ENCODE results near the gene FOXRED1. TPM values are rescaled to one million over a fixed set of nuclear protein-coding genes. Genes with fewer than 3 reads are reported as not detected.

Gene FOXRED1
- total RNA-seq, 1 donor from 2014 or later, result 28.1 TPM

DNA sequence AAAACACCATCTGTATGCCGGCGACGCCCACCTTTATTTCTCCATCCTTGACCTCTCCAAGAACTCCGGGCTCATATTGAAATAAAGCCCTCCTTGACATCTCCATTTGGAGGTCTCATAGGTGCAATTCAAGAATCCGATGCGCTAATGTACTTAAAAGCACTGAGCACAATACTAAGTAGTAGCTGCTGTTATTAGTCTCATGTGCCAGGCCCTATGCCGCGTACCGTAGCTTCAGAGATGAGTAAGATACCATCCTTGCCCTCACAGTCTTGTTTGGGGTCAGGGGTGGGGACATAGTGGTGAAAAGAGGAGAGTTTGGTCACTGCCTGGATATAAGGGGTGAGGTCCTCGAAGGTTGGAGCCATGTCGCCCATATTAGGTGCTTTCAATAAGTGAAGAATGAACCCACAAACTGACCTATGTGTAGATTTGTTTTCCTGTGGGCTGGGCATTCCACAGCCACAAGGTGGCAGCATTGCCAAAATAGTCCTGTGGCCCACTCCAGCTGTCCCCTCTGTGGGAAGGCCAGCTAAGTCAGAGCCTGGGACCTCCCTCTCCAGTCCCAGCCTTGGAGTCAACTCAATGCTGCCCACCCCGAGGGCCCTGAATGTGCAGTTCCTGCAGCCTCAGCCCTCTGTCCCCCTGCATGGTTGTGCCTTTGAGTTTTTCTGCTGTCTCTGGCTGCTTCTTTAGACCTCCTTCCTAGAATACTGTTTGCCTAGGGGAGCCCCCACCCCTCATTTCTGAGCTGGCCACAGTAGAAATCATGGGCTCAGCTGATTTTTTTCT lies 41.4 kb downstream of the FOXRED1 start:
- peak; percentile 88 for TF ChIP-seq CTCF (conservative IDR thresholded peaks at IDR 0.05; ENCODE audit: low read depth, low read length)
- no peak for DNase-seq (ENCODE audit: low read depth)

DNA sequence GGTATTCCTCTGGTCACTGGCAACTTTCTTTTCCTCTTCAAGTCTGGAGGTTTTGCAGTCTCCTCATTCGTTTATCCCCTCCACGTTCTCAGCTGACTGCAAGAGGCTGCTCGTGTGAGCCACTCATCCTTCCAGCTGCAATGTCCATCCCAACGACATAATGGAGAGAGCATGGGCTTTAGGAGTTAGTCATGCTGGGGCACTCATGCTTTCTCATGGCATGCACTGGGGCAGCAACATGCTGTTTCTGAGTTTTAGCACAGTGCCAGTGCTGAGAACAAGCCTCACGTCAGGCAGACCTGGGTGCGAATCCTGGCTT lies 42.0 kb downstream of the FOXRED1 start:
- TF ChIP-seq CTCF (conservative IDR thresholded peaks at IDR 0.05; ENCODE audit: low read depth, low read length), result no peak
- H3K4me3 ChIP-seq (ENCODE audit: low read depth, low read length), result no peak overlapping the region
- no peak for DNase-seq (ENCODE audit: low read depth)

More for the DNA sequence above, 41.4 kb downstream of the FOXRED1 start:
- no peak overlapping the region for H3K4me3 ChIP-seq (ENCODE audit: low read depth, low read length)

GRCh38 chr11:126311401-126312291 lies 42.7 kb downstream of the FOXRED1 start:
- no peak for DNase-seq (ENCODE audit: low read depth)
- no peak overlapping the region for H3K4me3 ChIP-seq (ENCODE audit: low read depth, low read length)
- no peak for TF ChIP-seq CTCF (conservative IDR thresholded peaks at IDR 0.05; ENCODE audit: low read depth, low read length)

DNA sequence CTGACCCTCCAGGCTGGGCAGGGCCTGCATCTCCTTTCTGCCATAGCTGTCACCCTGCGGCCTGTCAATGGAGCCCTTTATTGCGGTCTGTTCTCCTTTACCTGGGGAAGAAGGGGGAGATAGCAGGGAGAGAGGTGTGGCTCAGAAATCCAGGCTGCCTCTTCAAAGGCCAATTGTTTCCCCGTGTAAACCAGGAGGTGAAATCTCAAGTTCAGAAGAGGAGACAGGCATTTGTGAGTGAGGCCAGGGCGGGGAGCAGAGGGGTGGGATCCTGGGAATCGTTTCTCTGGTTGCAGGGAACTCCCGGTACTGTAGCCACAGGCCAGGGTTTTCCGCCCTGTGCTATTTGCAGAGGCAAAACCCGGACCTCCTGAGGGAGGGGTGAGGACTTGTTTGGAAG lies 44.0 kb downstream of the FOXRED1 start:
- no peak overlapping the region for H3K4me3 ChIP-seq (ENCODE audit: low read depth, low read length)
- DNase-seq (ENCODE audit: low read depth), result no peak
- no peak for TF ChIP-seq CTCF (conservative IDR thresholded peaks at IDR 0.05; ENCODE audit: low read depth, low read length)

DNA sequence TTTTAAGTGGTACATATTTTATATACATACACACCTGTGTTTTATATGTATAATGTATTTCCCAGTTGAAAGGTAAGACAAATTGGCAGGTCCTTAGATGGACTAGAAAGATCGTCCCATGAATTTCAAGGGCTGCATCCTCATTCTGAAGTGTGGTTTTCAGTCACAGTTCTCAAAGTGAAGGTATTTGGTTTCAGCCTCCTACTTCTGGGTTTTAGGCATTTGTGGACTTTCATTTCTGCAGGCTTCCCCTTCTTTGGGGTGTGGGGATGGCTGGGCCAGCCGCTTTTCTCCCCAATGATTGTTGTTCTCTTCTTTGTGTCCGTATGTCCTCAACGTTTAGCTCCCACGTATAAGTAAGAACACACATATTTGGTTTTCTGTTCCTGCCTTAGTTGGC lies 44.9 kb downstream of the FOXRED1 start:
- no peak overlapping the region for H3K4me3 ChIP-seq (ENCODE audit: low read depth, low read length)
- no peak for TF ChIP-seq CTCF (conservative IDR thresholded peaks at IDR 0.05; ENCODE audit: low read depth, low read length)

GRCh38 chr11:126317432-126317755 lies 48.4 kb downstream of the FOXRED1 start:
- TF ChIP-seq CTCF (conservative IDR thresholded peaks at IDR 0.05; ENCODE audit: low read depth, low read length), result no peak

More for the DNA sequence above, 44.9 kb downstream of the FOXRED1 start:
- no peak for DNase-seq (ENCODE audit: low read depth)

More at GRCh38 chr11:126317432-126317755, 48.4 kb downstream of the FOXRED1 start:
- H3K4me3 ChIP-seq (ENCODE audit: low read depth, low read length), result no peak overlapping the region
- DNase-seq (ENCODE audit: low read depth), result no peak
